OCI-LY7 (cell line): ENCODE results near the gene EPS8L2. TPM values are rescaled to one million over a fixed set of nuclear protein-coding genes. Genes with fewer than 3 reads are reported as not detected.
A peak's percentile ranks its signal among the peaks of the same experiment; 100 is the strongest.

ENCODE experiments used
- BruUV-seq: library from RNA; stranded (reverse); fragments of 400-500 nt; replicated peaks from 2 replicates; lab custom pipeline; 2021; lab: Mats Ljungman, UMichigan
- CTCF ChIA-PET: fragments of 300-600 bp; sonication (Branson Sonifier 250); formaldehyde crosslinking; loops from one replicate; lab custom pipeline; 2022; ENCODE audit warnings: antibody characterized with exemption; ENCODE audit not compliant: unreplicated experiment; lab: Charles Lee
- POLR2A ChIA-PET: fragments of 300-600 bp; sonication (Branson Sonifier 250); formaldehyde crosslinking; loops from one replicate; lab custom pipeline; 2022; ENCODE audit warnings: antibody characterized with exemption; lab: Charles Lee
- DNase-seq: peaks from one replicate; pipeline ENCODE4 v3.0.0-alpha.2; 2015; ENCODE audit warnings: low spot score
- H2AFZ ChIP-seq: fragments of 200-600 bp; sonication (generic), shearing (Covaris generic); 2 replicates; pipeline ENCODE4 v1.6.1; 2014; ENCODE audit warnings: mild to moderate bottlenecking, antibody characterized with exemption, low read length, moderate library complexity
- H3K27ac ChIP-seq: fragments of 200-600 bp; sonication (generic); 2 replicates; pipeline ENCODE4 v1.5.1; 2014; ENCODE audit warnings: mixed run types, low read depth, mild to moderate bottlenecking, moderate library complexity, low read length, inconsistent platforms; ENCODE audit not compliant: poor library complexity, severe bottlenecking
- H3K36me3 ChIP-seq: fragments of 200-600 bp; sonication (generic); 2 replicates; pipeline ENCODE4 v1.6.1; 2014; ENCODE audit warnings: mild to moderate bottlenecking, antibody characterized with exemption, low read length, moderate library complexity, mixed read lengths; ENCODE audit not compliant: insufficient read depth
- H3K4me1 ChIP-seq: fragments of 200-600 bp; sonication (generic); 2 replicates; pipeline ENCODE4 v1.5.1; 2014; ENCODE audit warnings: mild to moderate bottlenecking, low read length; ENCODE audit not compliant: insufficient read depth, poor library complexity, severe bottlenecking
- H3K4me2 ChIP-seq: fragments of 200-600 bp; sonication (generic); 2 replicates; pipeline ENCODE4 v1.6.1; 2014; ENCODE audit warnings: mild to moderate bottlenecking, low read length
- H3K4me3 ChIP-seq: fragments of 200-600 bp; sonication (generic); 2 replicates; pipeline ENCODE4 v1.5.1; 2014; ENCODE audit warnings: mild to moderate bottlenecking, low read depth, low read length; ENCODE audit not compliant: poor library complexity, severe bottlenecking
- H3K79me2 ChIP-seq: fragments of 200-600 bp; sonication (generic); 2 replicates; pipeline ENCODE4 v1.6.1; 2016; ENCODE audit warnings: low read depth, mild to moderate bottlenecking, low read length, moderate library complexity, mixed read lengths; ENCODE audit not compliant: insufficient read depth
- H3K9me2 ChIP-seq: fragments of 200-600 bp; sonication (generic); 2 replicates; pipeline ENCODE4 v1.6.1; 2016; ENCODE audit warnings: mild to moderate bottlenecking, low read length, mixed read lengths; ENCODE audit not compliant: insufficient read depth
- H3K9me3 ChIP-seq: fragments of 200-600 bp; sonication (generic); 2 replicates; pipeline ENCODE4 v1.6.1; 2014; ENCODE audit warnings: mild to moderate bottlenecking, mixed run types, low read length, mixed read lengths
- H4K20me1 ChIP-seq: fragments of 200-600 bp; sonication (generic); 2 replicates; pipeline ENCODE4 v1.6.1; 2014; ENCODE audit warnings: mild to moderate bottlenecking, antibody characterized with exemption, low read length, moderate library complexity, mixed read lengths; ENCODE audit not compliant: insufficient read depth
- EZH2phosphoT487 ChIP-seq: fragments of 200-600 bp; sonication (generic); IDR thresholded peaks from 2 replicates; pipeline ENCODE4 v1.6.1; 2018; ENCODE audit warnings: low read depth, borderline replicate concordance, mild to moderate bottlenecking, mixed run types, antibody characterized with exemption, low read length, moderate library complexity, mixed read lengths
- intact Hi-C: fragments of 100-400 bp; cut with micrococcal nuclease; formaldehyde crosslinking; loops from one replicate; pipeline ENCODE4 v1.10.0; 2022; ENCODE audit not compliant: unreplicated experiment
- total RNA-seq, 2 experiments: library from RNA; depleted of rRNA in 1 of 2; stranded (reverse); fragments of >200 nt in 1 of 2; shearing (Covaris generic) in 1 of 2; gene quantifications; 2 replicates each; pipeline ENCODE4 v1.2.3, GENCODE V29; 2014 to 2022
- TF ChIP-seq, protein P1 (sequence below): fragments of 200-600 bp; sonication (generic); conservative IDR thresholded peaks from 2 replicates; pipeline ENCODE4 v1.5.1; 2014; ENCODE audit warnings: mild to moderate bottlenecking, antibody characterized with exemption, low read length, moderate library complexity, mixed read lengths

Gene EPS8L2
- total RNA-seq, 2 experiments from 2014 or later: 3.8 to 7.1 TPM

DNA sequence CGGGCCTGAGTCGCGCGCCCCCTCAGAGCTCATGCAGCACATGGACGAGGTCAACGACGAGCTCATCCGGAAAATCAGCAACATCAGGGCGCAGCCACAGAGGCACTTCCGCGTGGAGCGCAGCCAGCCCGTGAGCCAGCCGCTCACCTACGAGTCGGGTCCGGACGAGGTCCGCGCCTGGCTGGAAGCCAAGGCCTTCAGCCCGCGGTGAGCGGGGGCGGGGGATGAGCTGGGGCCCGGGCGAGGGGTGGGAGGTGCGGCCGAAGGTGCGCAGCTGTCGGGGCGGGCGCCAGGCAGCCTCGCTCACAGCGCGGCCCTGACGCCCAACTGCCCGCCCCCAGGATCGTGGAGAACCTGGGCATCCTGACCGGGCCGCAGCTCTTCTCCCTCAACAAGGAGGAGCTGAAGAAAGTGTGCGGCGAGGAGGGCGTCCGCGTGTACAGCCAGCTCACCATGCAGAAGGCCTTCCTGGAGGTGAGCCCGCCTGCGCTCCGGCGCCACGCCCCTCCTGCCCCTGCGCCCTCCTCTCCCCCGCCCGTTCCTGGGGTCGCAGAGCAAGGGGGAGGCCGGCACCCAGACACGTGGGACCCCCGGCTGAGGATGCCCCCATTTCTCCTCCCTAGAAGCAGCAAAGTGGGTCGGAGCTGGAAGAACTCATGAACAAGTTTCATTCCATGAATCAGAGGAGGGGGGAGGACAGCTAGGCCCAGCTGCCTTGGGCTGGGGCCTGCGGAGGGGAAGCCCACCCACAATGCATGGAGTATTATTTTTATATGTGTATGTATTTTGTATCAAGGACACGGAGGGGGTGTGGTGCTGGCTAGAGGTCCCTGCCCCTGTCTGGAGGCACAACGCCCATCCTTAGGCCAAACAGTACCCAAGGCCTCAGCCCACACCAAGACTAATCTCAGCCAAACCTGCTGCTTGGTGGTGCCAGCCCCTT, 20.5 kb downstream of the EPS8L2 start:
- POLR2A ChIA-PET: interaction anchor here (0.6 to 2.7 kb wide), 7 partner anchors 14 to 184 kb away, joined by 3 to 7 read pairs (median 3); partner anchors contain the start of genes TALDO1 and TMEM80
- peak; percentile 62 for DNase-seq
- Histone ChIP-seq H3K79me2 (no peaks in the 10 kb centered on the region), H3K4me3 (peak overlapping the region; percentile 48), H3K27ac (no peak overlapping the region), H3K9me2 (no peaks in the 10 kb centered on the region), H3K4me1 (peaks cover 51% of the 10 kb centered on the region), H3K4me2 (peak overlapping the region; percentile 65), H3K36me3 (no peaks in the 10 kb centered on the region), H4K20me1 (no peaks in the 10 kb centered on the region), H2AFZ (peak overlapping the region; percentile 26; the same call in 1 of the 2 replicates), H3K9me3 (no peaks in the 10 kb centered on the region)
- CTCF ChIA-PET: interaction anchor here (0.6 to 1.2 kb wide), 4 partner anchors 21 to 136 kb away, joined by 3 to 5 read pairs (median 3); partner anchors contain the start of genes DEAF1, TALDO1 and TMEM80
- TF ChIP-seq EZH2phosphoT487: no peak
- TF ChIP-seq, protein P1, sequence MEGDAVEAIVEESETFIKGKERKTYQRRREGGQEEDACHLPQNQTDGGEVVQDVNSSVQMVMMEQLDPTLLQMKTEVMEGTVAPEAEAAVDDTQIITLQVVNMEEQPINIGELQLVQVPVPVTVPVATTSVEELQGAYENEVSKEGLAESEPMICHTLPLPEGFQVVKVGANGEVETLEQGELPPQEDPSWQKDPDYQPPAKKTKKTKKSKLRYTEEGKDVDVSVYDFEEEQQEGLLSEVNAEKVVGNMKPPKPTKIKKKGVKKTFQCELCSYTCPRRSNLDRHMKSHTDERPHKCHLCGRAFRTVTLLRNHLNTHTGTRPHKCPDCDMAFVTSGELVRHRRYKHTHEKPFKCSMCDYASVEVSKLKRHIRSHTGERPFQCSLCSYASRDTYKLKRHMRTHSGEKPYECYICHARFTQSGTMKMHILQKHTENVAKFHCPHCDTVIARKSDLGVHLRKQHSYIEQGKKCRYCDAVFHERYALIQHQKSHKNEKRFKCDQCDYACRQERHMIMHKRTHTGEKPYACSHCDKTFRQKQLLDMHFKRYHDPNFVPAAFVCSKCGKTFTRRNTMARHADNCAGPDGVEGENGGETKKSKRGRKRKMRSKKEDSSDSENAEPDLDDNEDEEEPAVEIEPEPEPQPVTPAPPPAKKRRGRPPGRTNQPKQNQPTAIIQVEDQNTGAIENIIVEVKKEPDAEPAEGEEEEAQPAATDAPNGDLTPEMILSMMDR: no peak
- intact Hi-C loops: no loop called here
- no TSS peak for BruUV-seq

DNA sequence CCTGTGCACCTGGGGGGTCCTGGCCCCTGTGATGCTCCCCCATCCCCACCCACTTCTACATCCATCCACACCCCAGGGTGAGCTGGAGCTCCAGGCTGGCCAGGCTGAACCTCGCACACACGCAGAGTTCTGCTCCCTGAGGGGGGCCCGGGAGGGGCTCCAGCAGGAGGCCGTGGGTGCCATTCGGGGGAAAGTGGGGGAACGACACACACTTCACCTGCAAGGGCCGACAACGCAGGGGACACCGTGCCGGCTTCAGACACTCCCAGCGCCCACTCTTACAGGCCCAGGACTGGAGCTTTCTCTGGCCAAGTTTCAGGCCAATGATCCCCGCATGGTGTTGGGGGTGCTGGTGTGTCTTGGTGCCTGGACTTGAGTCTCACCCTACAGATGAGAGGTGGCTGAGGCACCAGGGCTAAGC, 21.3 kb downstream of the EPS8L2 start:
- TF ChIP-seq, protein P1: no peak
- TF ChIP-seq EZH2phosphoT487: no peak
- no peaks in the 10 kb centered on the region for H3K36me3 ChIP-seq
- H3K9me2 ChIP-seq: no peaks in the 10 kb centered on the region
- no peak overlapping the region for H3K27ac ChIP-seq
- CTCF ChIA-PET: no interaction called here
- no peak overlapping the region for H3K4me2 ChIP-seq
- intact Hi-C loops: no loop called here
- no peaks in the 10 kb centered on the region for H3K79me2 ChIP-seq
- H3K4me1 ChIP-seq: peaks cover 43% of the 10 kb centered on the region
- H4K20me1 ChIP-seq: no peaks in the 10 kb centered on the region
- no TSS peak for BruUV-seq
- H3K9me3 ChIP-seq: no peaks in the 10 kb centered on the region
- no peak overlapping the region for H2AFZ ChIP-seq
- H3K4me3 ChIP-seq: no peak overlapping the region
- POLR2A ChIA-PET: interaction anchor here (1.0 to 1.1 kb wide), 2 partner anchors 18 to 68 kb away, joined by 3 read pairs; no protein-coding TSS in a partner anchor
- DNase-seq: no peak
